GM19452 (cell line): ENCODE measurements around the gene GLUD1.

Source experiments
- ATAC-seq: cut with Tn5 transposase; IDR thresholded peaks from one replicate; pipeline ENCODE4 v1.9.1; 2021; ENCODE audit not compliant: unreplicated experiment

GLUD1 gene

DNA sequence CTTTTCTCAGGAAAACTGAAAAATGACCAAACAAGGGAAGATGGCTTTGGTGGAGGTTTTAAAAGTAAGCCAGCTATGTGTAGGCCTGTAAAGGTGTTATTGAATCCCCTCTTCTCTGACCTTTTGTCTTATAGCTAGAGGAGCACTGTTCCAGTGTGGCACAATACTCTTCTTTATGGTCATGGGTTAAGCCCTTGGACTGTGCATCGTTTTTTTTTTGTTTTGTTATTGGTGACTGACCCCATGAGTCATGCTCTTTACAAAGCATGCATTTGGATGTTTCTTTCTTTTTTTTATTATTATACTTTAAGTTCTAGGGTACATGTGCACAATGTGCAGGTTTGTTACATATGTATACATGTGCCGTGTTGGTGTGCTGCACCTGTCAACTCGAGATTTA lies 94.2 kb downstream of the GLUD1 start:
- ATAC-seq = no peak
